ENCODE results near the gene CREBRF. TPM values are rescaled to one million over a fixed set of nuclear protein-coding genes. Genes with fewer than 3 reads are reported as not detected.
"Not testable (repeated sequence)": the region's sequence is repeated elsewhere in the genome, so short reads cannot be mapped to it uniquely, and the experiment has no call there.

CREBRF gene
- polyA plus RNA-seq, 3 donors from 2014 or later, result 40.6 to 71.2 (median 48.5) TPM

GRCh38 chr5:173075137-173075843 is 19.1 kb downstream of the CREBRF start:
- Mint-ChIP-seq H3K27ac (no peak overlapping the region), H3K27me3 (ENCODE audit: low read depth in 3 of 3) (peaks cover 0 to 2% (median 1%) of the 10 kb centered on the region in 3 donors), H3K4me3 (no peak overlapping the region), H3K9me3 (no peaks in the 10 kb centered on the region), H3K4me1 (peaks cover 39 to 72% of the 10 kb centered on the region in 2 donors), H3K36me3 (peaks cover 0 to 5% (median 0%) of the 10 kb centered on the region in 3 donors)
- no peak for DNase-seq

DNA sequence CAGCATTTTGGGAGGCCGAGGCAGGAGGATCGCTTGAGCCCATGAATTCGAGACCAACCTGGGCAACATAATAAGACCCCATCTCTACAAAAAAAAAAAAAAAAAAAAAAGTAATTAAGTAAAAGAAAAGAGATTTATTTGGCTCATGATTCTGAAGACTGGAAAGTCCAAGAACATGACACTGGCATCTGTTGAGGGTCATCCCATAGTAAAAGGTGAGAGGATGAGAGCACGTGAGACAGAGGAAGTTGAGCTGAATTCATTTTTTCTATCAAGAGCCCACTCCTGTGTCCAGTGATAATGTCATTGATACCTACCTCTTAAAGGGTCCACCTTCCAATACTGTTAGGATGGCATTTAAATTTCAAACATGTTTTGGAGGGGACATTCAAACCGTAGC is 19.8 kb downstream of the CREBRF start:
- no peak overlapping the region for H3K4me3 Mint-ChIP-seq
- H3K36me3 Mint-ChIP-seq, result peaks cover 2 to 9% (median 5%) of the 10 kb centered on the region in 3 donors
- peaks cover 37 to 72% of the 10 kb centered on the region in 2 donors for H3K4me1 Mint-ChIP-seq
- no peak for DNase-seq
- H3K9me3 Mint-ChIP-seq, result no peaks in the 10 kb centered on the region
- H3K27me3 Mint-ChIP-seq (ENCODE audit: low read depth in 3 of 3), result peaks cover 0 to 2% (median 1%) of the 10 kb centered on the region in 3 donors
- no peak overlapping the region for H3K27ac Mint-ChIP-seq

DNA sequence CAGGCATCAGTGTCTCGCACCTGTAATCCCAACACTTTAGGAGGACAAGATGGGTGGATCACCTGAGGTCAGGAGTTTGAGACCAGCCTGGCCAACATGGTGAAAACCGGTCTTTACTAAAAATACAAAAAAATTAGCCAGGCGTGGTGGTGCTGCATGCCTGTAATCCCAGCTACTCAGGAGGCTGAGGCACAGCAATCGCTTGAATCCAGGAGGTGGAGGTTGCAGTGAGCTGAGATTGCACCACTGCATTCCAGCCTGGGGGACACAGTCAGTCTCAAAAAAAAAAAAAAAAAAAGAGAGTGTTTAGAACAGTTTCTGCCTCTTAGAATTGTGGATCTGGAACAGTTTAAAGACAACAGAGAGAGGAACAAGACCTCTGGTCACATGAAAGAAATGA is 20.3 kb downstream of the CREBRF start:
- not testable (repeated sequence) for H3K4me3 Mint-ChIP-seq; H3K9me3 Mint-ChIP-seq; H3K27ac Mint-ChIP-seq; DNase-seq; H3K27me3 Mint-ChIP-seq (ENCODE audit: low read depth in 3 of 3)
- H3K4me1 Mint-ChIP-seq, result peaks cover 37 to 71% of the 10 kb centered on the region in 2 donors
- H3K36me3 Mint-ChIP-seq, result peaks cover 7 to 14% (median 10%) of the 10 kb centered on the region in 3 donors

- peaks cover 0 to 2% (median 0%) of the 10 kb centered on the region in 3 donors for H3K27me3 Mint-ChIP-seq (ENCODE audit: low read depth in 3 of 3)
- H3K36me3 Mint-ChIP-seq, result peaks cover 10 to 14% (median 11%) of the 10 kb centered on the region in 3 donors
- H3K9me3 Mint-ChIP-seq, result no peaks in the 10 kb centered on the region
- DNase-seq, result no peak
- peaks cover 32 to 65% of the 10 kb centered on the region in 2 donors for H3K4me1 Mint-ChIP-seq
- H3K27ac Mint-ChIP-seq, result no peak overlapping the region
- no peak overlapping the region for H3K4me3 Mint-ChIP-seq
These were observed 22.7 kb downstream of the CREBRF start for GRCh38 chr5:173078878-173079277.

DNA sequence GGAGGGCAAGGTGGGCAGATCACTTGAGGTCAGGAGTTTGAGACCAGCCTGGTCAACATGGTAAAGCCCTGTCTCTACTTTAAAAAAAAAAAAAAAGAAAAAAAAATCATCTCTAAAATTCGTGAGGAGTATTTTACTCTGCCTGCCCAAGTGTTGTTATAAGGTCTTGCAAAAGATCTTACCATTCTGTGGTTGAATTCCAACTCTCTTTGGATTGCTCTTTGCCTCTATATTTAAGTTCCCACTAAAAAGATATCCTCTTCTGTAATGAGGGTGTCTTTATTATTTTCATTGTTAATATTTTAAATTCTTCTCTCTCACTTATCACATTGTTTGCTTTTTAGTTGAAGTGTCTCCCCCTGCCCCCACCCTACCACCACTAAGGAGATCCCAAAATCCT is 33.4 kb downstream of the CREBRF start:
- H3K9me3 Mint-ChIP-seq, result no peaks in the 10 kb centered on the region
- peaks cover 0 to 5% (median 0%) of the 10 kb centered on the region in 3 donors for H3K27me3 Mint-ChIP-seq (ENCODE audit: low read depth in 3 of 3)
- peak overlapping the region in 1 of 6 donors; percentile 30 for H3K27ac Mint-ChIP-seq
- peaks cover 6 to 20% of the 10 kb centered on the region in 2 donors for H3K4me1 Mint-ChIP-seq
- no peak overlapping the region for H3K4me3 Mint-ChIP-seq
- no peak for DNase-seq
- peaks cover 16 to 27% (median 22%) of the 10 kb centered on the region in 3 donors for H3K36me3 Mint-ChIP-seq

- peaks cover 6 to 26% of the 10 kb centered on the region in 2 donors for H3K4me1 Mint-ChIP-seq
- peaks cover 0 to 5% (median 0%) of the 10 kb centered on the region in 3 donors for H3K27me3 Mint-ChIP-seq (ENCODE audit: low read depth in 3 of 3)
- H3K36me3 Mint-ChIP-seq, result peaks cover 16 to 26% (median 22%) of the 10 kb centered on the region in 3 donors
- no peak overlapping the region for H3K4me3 Mint-ChIP-seq
- DNase-seq, result no peak
- H3K27ac Mint-ChIP-seq, result peak overlapping the region in 1 of 6 donors; percentile 25
- H3K9me3 Mint-ChIP-seq, result no peaks in the 10 kb centered on the region
These were observed 34.5 kb downstream of the CREBRF start for GRCh38 chr5:173090639-173091038.

- H3K9me3 Mint-ChIP-seq, result no peaks in the 10 kb centered on the region
- H3K27ac Mint-ChIP-seq, result no peak overlapping the region
- H3K36me3 Mint-ChIP-seq, result peaks cover 8 to 18% (median 15%) of the 10 kb centered on the region in 3 donors
- peaks cover 0 to 5% (median 0%) of the 10 kb centered on the region in 3 donors for H3K27me3 Mint-ChIP-seq (ENCODE audit: low read depth in 3 of 3)
- peaks cover 9 to 27% of the 10 kb centered on the region in 2 donors for H3K4me1 Mint-ChIP-seq
- no peak for DNase-seq
- no peak overlapping the region for H3K4me3 Mint-ChIP-seq
These were observed 35.8 kb downstream of the CREBRF start for GRCh38 chr5:173091981-173092380.

- peaks cover 21 to 40% of the 10 kb centered on the region in 2 donors for H3K4me1 Mint-ChIP-seq
- DNase-seq, result no peak
- H3K9me3 Mint-ChIP-seq, result no peaks in the 10 kb centered on the region
- peaks cover 0 to 5% (median 0%) of the 10 kb centered on the region in 3 donors for H3K27me3 Mint-ChIP-seq (ENCODE audit: low read depth in 3 of 3)
- H3K36me3 Mint-ChIP-seq, result peaks cover 8 to 18% (median 15%) of the 10 kb centered on the region in 3 donors
- no peak overlapping the region for H3K4me3 Mint-ChIP-seq
- H3K27ac Mint-ChIP-seq, result no peak overlapping the region
These were observed 37.5 kb downstream of the CREBRF start for GRCh38 chr5:173093606-173094005.

- H3K27ac Mint-ChIP-seq, result no peak overlapping the region
- peaks cover 6 to 15% (median 15%) of the 10 kb centered on the region in 3 donors for H3K36me3 Mint-ChIP-seq
- H3K4me1 Mint-ChIP-seq, result peaks cover 23 to 45% of the 10 kb centered on the region in 2 donors
These were observed 38.0 kb downstream of the CREBRF start for GRCh38 chr5:173094012-173094661.

GRCh38 chr5:173098787-173099186 is 42.6 kb downstream of the CREBRF start:
- H3K4me3 Mint-ChIP-seq, result no peak overlapping the region
- no peaks in the 10 kb centered on the region for H3K27me3 Mint-ChIP-seq (ENCODE audit: low read depth in 3 of 3)
- H3K36me3 Mint-ChIP-seq, result peaks cover 8 to 21% (median 18%) of the 10 kb centered on the region in 3 donors
- no peak for DNase-seq
- no peak overlapping the region for H3K27ac Mint-ChIP-seq
- H3K9me3 Mint-ChIP-seq, result peaks cover 0 to 8% (median 7%) of the 10 kb centered on the region in 6 donors
- peaks cover 26 to 59% of the 10 kb centered on the region in 2 donors for H3K4me1 Mint-ChIP-seq

More at GRCh38 chr5:173094012-173094661, 38.0 kb downstream of the CREBRF start:
- DNase-seq, result no peak
- H3K27me3 Mint-ChIP-seq (ENCODE audit: low read depth in 3 of 3), result peaks cover 0 to 5% (median 0%) of the 10 kb centered on the region in 3 donors
- no peak overlapping the region for H3K4me3 Mint-ChIP-seq
- no peaks in the 10 kb centered on the region for H3K9me3 Mint-ChIP-seq

GRCh38 chr5:173099461-173099860 is 43.3 kb downstream of the CREBRF start:
- peaks cover 28 to 59% of the 10 kb centered on the region in 2 donors for H3K4me1 Mint-ChIP-seq
- no peaks in the 10 kb centered on the region for H3K27me3 Mint-ChIP-seq (ENCODE audit: low read depth in 3 of 3)
- H3K27ac Mint-ChIP-seq, result peak overlapping the region in 2 of 6 donors; percentile 13 to 17
- H3K4me3 Mint-ChIP-seq, result no peak overlapping the region
- DNase-seq, result no peak
- H3K9me3 Mint-ChIP-seq, result peaks cover 0 to 8% (median 7%) of the 10 kb centered on the region in 6 donors
- H3K36me3 Mint-ChIP-seq, result peaks cover 8 to 21% (median 18%) of the 10 kb centered on the region in 3 donors

DNA sequence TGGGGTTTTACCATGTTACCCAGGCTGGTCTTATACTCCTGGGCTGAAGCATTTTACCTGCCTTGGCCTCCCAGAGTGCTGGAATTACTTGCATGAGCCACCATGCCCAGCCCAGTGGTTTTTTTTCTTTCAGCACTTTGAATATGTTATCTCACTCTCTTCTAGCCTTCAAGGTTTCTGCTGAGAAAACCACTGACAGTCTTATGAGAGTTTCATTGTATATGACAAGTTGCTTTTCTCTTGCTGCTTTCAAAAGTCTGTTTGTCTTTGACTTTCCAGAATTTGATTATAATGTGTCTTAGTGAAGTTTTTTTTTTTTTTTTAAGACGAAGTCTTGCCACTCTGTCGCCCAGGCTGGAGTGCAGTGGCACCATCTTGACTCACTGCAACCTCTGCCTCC is 45.1 kb downstream of the CREBRF start:
- Mint-ChIP-seq H3K36me3 (peaks cover 8 to 21% (median 18%) of the 10 kb centered on the region in 3 donors), H3K9me3 (peaks cover 0 to 8% (median 7%) of the 10 kb centered on the region in 6 donors), H3K27ac (no peak overlapping the region), H3K27me3 (ENCODE audit: low read depth in 3 of 3) (no peaks in the 10 kb centered on the region), H3K4me1 (peaks cover 32 to 58% of the 10 kb centered on the region in 2 donors), H3K4me3 (no peak overlapping the region)
- DNase-seq, result no peak

DNA sequence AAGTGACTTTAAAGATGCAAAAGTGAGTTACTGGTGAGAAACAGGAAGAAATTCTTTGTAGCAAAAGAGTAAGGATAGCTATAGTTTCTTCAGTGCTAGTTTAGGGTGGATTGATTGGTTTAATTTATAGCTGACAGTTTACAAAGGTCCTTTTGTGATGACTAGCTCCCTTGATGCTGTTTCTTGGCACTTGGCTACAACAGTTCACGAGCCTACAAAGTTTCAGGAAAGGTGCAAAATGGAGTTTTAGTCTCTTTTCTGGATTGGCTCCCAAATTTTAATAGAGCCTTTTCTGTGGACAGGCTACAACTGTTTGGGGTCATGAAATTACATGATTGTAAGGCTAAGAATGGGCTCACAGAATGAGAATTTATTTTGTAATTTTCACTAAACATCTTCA is 47.3 kb downstream of the CREBRF start:
- no peak overlapping the region for H3K4me3 Mint-ChIP-seq
- H3K9me3 Mint-ChIP-seq, result peaks cover 0 to 8% (median 7%) of the 10 kb centered on the region in 6 donors
- peaks cover 18 to 54% of the 10 kb centered on the region in 2 donors for H3K4me1 Mint-ChIP-seq
- H3K27me3 Mint-ChIP-seq (ENCODE audit: low read depth in 3 of 3), result no peaks in the 10 kb centered on the region
- no peak for DNase-seq
- peaks cover 8 to 23% (median 19%) of the 10 kb centered on the region in 3 donors for H3K36me3 Mint-ChIP-seq
- no peak overlapping the region for H3K27ac Mint-ChIP-seq

DNA sequence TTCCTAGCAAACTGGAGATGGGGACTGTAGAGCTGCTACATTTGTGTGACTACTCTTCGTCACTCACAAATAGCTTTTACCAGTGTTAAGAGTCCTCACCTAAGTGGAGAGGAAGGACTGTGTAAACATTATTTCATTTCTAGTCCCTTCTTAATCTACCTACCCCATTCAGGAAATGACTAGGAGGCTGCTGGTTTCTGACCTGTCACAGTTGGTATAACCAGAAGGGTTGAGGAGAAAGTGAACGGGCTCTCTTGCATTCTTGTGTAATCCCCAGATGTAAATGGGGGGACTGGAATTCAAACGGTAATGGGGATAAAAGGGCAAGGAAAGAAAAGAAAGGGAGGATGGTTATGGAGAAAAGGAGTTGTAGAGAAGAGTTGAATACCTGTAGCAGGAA is 52.8 kb downstream of the CREBRF start:
- no peak overlapping the region for H3K4me3 Mint-ChIP-seq
- no peak for DNase-seq
- peaks cover 9 to 20% of the 10 kb centered on the region in 2 donors for H3K4me1 Mint-ChIP-seq
- no peaks in the 10 kb centered on the region for H3K27me3 Mint-ChIP-seq (ENCODE audit: low read depth in 3 of 3)
- H3K36me3 Mint-ChIP-seq, result peaks cover 11 to 37% (median 21%) of the 10 kb centered on the region in 3 donors
- peaks cover 0 to 1% (median 0%) of the 10 kb centered on the region in 6 donors for H3K9me3 Mint-ChIP-seq
- peak overlapping the region in 4 of 6 donors; percentile 27 to 84 (median 44) for H3K27ac Mint-ChIP-seq
